Epithelial cell of prostate (primary cell): ENCODE results near the gene CDCA5.
A peak's percentile ranks its signal among the peaks of the same experiment; 100 is the strongest.

ENCODE experiments used
- DNase-seq: peaks from one replicate; pipeline ENCODE4 v3.0.0-alpha.2; 2011; ENCODE audit warnings: low read depth, low spot score
- H3K27ac ChIP-seq: fragments of 450-650 bp; 2 replicates; pipeline ENCODE4 v1.5.1; 2017; ENCODE audit warnings: mild to moderate bottlenecking

The CDCA5 gene

DNA sequence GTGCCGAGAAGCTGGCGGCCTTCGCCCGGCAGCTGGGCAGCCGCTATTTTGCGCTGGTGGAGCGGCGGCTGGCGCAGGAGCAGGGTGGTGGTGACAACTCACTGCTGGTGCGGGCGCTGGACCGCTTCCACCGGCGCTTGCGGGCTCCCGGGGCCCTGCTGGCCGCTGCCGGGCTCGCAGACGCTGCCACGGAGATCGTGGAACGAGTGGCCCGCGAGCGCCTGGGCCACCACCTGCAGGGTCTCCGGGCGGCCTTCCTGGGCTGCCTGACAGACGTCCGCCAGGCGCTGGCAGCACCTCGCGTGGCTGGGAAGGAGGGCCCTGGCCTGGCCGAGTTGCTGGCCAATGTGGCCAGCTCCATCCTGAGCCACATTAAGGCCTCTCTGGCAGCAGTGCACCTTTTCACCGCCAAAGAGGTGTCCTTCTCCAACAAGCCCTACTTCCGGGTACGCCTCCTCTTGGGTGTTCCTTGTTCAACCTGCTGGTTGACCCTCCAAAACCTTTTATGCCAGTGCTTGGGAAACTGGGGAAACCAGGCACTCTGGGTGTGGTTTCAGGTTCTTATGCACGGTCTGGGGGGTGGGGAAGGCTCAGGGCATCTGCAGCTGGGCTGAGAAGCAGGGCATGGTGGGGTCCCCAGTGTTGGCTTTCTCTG is 24.8 kb upstream of the CDCA5 start:
- no peak overlapping the region for H3K27ac ChIP-seq
- DNase-seq, result no peak

DNA sequence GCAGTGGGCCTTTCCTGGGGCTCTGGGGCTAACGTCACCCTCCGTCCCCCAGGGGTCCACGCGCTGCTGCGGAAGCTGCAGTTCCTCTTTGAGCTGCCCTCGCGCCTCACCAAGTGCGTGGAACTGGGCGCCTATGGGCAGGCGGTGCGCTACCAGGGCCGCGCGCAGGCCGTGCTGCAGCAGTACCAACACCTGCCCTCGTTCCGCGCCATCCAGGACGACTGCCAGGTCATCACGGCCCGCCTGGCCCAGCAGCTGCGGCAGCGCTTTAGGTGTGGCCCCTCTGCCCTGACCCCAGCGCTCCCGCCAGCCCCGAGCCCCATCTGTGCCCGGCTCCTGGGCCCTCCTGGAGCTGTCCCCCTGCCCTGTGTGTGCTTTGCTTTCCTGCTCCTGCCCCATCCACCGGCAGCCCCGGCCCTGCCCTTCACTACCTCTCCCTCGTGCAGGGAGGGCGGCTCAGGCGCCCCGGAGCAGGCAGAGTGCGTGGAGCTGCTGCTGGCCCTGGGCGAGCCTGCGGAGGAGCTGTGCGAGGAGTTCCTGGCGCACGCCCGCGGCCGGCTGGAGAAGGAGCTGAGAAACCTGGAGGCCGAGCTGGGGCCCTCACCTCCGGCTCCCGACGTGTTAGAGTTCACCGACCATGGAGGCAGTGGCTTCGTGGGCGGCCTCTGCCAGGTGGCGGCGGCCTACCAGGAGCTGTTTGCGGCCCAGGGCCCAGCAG is 24.1 kb upstream of the CDCA5 start:
- H3K27ac ChIP-seq, result no peak overlapping the region
- no peak for DNase-seq

DNA sequence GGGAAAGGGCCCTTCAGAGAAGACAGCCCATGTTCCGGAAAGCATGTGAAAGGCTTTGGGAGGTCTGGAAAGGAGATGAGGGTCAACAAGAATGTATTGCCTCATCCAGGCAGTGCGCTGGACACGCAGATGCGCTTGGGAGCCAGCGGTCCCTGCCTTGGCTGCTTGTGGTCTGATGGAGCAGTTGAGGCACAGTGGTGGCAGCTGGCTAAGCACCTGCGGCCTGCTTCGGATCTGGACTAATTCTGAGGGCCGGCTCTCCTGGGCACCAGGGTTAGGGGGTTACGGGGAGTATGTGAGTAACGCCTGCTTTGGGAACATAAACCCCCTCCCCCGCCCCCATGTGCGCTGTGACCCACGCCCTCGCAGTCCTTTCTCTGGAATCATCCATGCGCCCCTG is 23.2 kb upstream of the CDCA5 start:
- no peak overlapping the region for H3K27ac ChIP-seq
- no peak for DNase-seq

DNA sequence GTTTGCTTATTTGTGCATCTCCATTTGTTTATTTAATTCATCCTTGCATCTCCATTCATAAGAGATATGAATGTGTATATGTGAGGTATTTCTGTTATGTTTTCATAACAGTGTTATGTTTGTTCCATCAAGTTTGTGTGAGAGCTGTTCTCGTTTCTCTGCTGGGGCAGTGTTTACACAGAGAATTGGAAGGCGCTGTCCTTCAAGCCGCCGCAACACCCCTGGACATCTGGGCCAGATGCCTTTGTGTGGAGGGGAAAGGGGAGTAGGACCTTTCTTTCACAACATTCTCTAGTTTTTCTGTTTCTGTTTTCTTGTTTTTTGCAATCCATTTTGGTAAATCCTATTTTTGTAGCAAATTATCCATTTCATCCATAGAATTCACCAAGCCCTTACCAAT is 20.8 kb upstream of the CDCA5 start:
- H3K27ac ChIP-seq, result no peak overlapping the region
- no peak for DNase-seq

DNA sequence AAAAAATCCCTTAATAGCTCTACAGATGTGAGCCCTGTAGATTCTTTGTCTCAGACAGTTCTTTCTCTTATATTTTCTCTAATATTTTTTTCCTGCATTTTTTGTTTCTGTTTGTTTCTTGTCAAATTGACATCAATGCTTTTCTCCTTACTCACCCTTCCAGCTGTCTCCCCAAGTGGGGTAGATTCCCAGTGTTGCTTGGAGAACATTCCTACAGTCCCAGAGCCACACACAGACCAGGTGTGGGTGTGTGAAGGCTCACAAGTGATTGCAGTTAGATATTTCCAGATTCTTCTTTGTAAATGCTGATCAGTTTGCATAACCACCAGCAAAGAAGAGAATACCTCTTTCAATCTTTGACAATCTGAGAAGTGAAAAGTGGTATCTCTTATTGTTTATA is 19.6 kb upstream of the CDCA5 start:
- no peak overlapping the region for H3K27ac ChIP-seq
- no peak for DNase-seq

DNA sequence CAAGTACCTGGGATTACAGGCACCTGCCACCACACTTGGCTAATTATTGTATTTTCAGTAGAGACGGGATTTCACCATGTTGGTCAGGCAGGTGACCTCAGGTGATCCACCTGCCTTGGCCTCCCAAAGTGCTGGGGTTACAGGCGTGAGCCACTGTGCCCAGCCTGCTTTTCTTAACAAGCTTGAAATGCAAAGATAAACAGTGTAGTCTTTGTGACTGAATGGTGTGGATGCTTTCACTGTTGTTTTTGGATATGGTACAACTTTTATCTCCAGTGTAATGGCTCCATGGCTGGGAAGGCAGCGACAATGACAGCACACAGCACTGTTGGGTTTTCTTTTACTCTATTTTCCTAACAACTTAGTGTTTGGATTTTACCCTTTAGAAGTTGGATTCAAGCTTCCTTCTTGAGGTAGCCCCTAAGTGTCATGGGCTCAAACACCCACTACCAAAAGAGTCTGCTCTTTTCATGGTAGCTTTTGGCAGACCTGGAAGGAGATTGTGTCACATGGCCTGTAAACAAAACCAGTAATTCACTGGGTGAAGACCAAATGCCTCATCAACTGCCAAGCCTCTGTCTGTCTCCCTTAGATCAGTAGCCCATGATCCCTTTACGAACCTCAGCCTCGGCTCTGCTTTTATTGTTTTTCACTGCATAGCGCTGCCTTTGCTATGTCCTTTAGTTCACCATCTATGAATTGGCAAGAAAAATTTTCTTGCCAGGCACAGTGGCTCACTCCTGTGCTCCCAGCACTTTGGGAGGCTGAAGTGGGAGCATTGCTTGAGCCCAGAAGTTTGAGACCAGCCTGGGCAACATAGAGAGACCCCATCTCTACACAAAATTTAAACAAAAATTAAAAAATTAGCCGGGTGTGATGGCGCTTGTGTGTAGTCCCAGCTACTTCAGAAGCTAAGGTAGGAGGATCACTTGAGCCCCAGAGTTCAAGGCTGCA is 18.6 kb upstream of the CDCA5 start:
- peak overlapping the region; percentile 42 for H3K27ac ChIP-seq
- no peak for DNase-seq

DNA sequence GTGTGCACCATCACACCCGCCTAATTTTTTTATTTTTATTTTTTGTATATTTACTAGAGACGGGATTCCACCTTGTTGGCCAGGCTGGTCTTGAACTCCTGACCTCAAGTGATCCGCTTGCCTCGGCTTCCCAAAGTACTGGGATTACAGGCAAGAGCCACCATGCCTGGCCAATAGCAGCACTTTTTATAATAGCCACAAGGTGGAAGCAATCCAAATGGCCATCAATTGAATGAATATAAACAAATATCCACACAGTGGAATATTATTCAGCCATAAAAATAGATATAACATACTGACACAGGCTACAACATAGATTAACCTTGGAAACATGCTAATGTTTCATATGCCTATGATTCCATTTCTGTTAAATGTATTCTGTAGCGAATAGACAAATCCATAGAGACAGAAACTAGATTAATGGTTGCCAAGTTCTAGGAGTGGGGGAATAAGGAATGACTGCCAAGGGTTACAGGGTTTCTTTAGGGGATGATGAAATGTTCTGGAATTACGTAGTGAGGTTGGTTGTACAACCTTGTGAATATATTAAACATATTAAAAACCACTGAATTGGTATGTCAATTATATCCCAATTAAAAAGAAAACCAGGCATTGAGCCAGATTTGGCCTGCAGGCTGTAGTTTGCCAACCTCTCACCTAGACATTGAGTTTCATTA is 17.0 kb upstream of the CDCA5 start:
- H3K27ac ChIP-seq, result peak overlapping the region; percentile 42
- no peak for DNase-seq

DNA sequence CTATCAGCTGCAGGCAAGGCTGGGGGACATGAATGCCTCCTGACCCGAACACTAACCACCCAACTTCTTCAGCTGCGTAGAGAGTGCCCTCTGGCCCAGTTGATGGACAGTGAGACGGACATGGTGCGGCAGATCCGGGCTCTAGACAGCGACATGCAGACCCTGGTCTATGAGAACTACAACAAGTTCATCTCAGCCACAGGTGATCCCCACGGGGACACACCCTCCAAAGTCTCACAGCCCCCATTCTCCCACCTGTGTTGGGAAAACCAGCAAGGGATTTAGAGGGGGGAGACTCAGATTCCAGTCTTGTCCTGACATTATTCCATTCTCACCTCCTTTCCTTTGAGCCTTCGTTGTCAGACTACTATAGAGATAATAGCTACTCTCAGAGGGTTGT is 13.1 kb upstream of the CDCA5 start:
- H3K27ac ChIP-seq, result peak overlapping the region; percentile 84

DNA sequence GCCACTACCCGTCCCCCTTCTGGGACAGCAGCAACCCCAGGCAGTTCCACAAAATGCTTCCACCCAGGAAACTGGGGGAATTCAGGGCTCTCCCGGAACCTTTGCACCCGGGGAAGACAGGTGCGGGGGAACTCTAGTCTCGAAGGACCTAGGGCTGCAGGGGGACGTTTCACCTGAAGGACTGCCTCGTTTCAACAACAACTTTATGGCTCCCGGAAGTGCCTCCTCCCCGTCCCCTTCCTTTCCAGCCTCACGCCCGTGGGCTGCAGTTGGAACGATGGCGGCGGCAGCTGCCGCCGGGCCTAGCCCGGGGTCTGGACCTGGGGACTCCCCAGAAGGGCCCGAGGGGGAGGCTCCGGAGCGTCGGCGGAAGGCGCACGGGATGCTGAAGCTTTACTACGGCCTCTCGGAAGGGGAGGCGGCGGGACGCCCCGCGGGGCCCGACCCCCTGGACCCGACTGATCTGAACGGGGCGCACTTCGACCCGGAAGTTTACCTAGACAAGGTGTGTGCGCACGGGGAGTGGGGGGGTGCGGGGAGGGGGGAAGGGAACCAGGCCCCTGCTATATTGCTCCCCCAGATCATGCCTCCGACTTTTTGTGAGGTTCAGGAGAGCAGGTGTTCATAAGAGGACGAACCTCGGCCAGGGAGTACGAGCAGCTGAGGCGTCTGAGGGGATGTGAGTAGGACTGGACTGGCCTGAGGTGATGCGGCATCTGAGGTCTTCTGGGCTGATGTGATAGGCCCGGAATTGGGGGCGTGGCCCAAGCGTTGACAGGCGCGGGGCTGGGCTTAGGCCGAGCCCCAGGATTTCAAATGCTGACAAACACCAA is 12.3 kb upstream of the CDCA5 start, which contains the start of gene VPS51:
VPS51 (plus strand) TSS at position 241 of the 833 bp plus-strand sequence; CDS start at position 278, 37 bp downstream.
- peak within 1 kb of the TSS; percentile 84 for H3K27ac ChIP-seq
- no peak for DNase-seq

More for the DNA sequence above, 13.1 kb upstream of the CDCA5 start:
- DNase-seq, result no peak

DNA sequence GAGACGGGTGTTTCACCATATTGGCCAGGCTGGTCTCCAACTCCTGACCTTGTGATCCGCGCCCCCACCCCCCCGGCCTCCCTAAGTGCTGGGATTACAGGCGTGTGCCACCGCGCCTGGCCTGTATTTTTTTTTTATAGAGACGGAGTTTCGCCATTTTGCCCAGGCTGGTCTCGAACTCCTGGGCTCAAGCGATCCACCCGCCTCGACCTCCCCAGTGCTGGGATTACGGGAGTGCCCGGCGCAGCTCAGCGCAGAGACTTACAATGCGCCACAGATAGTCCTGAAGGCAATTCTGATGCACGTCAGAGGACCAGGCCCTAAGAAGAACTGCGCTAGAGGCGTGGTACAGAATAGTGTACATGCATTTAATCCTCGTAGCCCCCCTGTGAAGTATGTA is 11.6 kb upstream of the CDCA5 start:
- DNase-seq, result no peak
- peak overlapping the region; percentile 84 for H3K27ac ChIP-seq

DNA sequence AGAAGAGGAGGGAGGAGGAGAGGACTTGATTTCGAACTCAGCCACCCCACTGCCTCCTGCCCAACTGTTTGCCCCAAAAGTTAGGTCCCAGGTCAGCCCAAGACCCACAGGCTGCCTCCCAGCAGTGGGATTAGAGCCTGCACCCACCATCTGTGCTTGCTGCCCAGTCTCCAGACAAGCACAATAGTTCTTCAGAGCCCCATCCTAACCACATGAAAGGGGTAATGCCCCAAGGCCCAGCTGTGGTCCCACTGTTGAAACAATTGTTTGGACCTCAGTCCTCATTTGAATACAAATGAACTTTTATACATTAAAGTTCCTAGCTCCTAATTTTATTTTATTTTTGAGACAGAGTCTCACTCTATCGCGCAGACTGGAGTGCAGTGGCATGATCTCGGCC is 6.8 kb upstream of the CDCA5 start:
- DNase-seq, result no peak
- no peak overlapping the region for H3K27ac ChIP-seq

DNA sequence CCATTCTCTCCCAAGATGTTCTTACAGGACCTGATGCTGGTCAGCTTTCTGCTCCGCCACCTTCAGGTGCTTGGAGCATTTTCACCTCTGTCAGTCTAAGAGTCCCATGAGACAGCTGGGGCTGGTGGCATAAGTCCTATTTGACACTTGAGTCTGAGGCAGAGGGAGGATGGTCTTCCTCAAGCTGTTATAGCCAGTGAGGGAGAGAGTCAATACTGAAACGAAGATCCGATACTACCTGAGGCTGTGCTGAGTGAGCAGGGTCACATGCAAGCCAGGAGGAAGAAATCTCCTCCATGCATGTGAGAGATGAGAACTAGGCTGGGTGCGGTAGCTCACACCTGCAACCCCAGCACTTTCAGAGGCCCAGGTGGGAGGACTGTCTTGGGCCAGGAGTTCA is 5.8 kb upstream of the CDCA5 start:
- no peak for DNase-seq
- H3K27ac ChIP-seq, result no peak overlapping the region

DNA sequence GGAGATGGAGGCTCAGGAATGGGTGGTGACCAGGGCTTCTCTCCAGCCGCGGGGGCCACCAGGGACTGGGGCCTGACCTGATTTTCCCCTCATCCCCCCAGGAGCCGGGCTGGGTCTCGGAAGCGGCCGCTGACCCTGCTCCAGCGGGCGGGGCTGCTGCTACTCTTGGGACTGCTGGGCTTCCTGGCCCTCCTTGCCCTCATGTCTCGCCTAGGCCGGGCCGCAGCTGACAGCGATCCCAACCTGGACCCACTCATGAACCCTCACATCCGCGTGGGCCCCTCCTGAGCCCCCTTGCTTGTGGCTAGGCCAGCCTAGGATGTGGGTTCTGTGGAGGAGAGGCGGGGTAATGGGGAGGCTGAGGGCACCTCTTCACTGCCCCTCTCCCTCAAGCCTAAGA is 4.0 kb upstream of the CDCA5 start:
- no peak for DNase-seq
- H3K27ac ChIP-seq, result no peak overlapping the region

DNA sequence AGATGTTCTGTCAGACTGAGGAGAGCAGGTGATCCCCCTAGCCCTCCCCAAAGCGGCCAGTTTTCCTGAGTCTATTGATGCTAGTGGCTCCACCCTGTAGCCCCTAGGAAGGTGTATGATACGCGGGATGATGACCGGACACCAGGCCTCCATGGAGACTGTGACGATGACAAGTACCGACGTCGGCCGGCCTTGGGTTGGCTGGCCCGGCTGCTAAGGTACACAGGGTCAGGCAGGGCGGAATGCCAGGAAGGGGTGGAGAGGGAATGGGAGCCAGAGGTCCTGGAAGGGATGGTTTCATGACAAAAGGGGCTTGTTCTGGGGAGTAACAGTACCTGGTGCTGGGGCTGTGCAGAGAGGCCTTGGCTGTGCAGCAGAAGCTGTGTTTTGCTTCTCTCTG is 3.4 kb upstream of the CDCA5 start:
- no peak for DNase-seq
- no peak overlapping the region for H3K27ac ChIP-seq

DNA sequence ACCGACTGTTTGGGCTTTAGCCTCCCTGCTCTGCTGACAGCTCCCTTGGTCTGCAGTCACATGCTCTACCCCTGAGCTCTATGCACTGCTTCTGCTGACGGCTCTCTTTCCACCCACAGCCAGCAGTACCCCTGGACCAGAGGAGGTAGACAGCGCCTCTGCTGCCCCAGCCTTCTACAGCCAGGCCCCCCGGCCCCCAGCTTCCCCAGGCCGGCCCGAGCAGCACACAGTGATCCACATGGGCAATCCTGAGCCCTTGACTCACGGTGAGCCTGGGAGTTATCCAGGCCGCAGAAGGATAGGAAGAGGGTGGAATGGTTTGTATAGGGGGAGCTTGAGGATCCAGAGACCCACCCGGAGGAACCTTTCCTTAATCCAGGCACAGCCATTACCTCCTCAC is 3.0 kb upstream of the CDCA5 start:
- no peak for DNase-seq
- H3K27ac ChIP-seq, result no peak overlapping the region

DNA sequence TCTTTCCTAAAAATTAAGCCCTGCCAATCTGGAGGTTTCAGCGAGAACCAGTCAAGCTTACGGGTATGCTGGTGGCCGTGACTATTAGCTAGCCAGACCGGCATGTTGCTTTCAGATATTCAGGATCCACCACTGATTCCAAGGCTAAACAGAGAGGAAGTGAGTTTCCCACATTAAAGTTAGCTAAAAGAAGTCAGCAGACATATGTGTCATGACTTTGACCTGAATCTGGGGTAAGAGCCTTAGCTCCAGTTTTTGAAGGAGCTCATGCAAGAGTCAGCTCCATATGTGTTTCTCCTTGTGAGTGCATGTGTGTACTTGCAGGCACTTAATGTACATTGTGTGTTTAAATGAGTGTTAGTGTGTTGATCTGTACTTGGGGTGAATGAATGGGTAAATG is 1.6 kb upstream of the CDCA5 start:
- H3K27ac ChIP-seq, result no peak overlapping the region
- DNase-seq, result no peak

DNA sequence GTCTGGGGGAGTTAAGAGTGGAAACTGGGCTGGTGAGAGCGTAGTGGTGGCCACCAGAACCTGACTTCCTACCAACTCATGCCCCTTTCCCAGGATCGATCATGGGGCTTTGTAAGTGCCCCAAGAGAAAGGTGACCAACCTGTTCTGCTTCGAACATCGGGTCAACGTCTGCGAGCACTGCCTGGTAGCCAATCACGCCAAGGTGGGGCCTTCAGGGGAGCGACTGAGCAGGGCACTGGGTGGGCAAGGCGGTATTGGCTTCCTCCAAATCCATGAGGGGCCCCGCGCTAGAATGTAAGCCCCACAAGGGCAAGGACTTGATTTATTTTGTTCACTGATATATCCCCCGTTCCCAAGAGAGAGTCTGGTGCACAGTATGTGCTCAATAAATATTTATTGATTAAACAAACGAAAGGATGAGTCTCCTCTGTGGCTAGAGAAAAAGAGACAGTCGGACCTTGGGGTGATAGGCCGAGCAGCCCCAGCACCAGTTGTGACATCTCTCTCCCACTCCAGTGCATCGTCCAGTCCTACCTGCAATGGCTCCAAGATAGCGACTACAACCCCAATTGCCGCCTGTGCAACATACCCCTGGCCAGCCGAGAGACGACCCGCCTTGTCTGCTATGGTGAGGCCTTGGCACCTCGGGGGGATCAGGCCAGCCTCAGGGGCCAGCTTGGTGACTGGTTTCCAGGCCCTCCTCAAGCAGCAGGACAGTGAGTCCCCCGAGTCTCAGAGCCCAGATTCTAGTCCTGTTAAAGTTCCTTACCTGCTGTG is 947 bp upstream of the CDCA5 start:
- H3K27ac ChIP-seq, result peak overlapping the region; percentile 71
- no peak for DNase-seq

DNA sequence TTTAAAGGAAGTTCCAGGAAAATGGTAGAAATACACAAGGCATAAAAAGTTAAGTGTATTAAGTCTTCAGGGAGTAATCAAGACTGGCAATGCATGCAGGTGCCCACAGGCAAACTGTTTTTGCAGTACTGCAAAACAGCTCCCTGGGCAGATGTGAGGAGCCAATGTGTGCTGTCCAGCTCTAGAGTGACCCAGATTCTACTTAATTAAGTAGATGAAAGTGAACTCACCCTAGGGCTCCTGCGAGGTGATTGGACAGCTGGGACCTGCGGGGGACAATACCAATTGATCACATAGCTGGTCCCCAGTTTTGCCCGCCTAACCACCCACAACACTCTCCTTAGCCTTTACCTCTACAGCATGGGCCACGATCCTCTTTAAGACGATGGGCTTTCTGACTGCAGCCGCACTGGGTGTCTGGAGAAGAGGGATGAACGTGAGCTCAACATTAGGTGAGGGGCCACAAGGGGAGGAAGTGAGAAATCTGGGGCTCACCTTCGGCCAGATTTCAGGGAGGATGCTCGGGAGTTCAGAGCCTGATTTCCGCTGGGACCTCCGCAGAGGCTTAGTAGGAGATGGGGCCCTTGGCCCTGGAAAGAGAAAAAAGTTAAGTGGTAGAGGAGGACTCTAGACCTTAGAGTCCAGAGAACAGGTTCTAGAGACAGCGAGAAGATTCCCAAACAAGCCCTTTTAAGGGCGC is 556 bp downstream of the CDCA5 start:
- DNase-seq, result no peak
- no peak overlapping the region for H3K27ac ChIP-seq
